Measurements from ENCODE around the gene BTC.
"Not testable (repeated sequence)": the region's sequence is repeated elsewhere in the genome, so short reads cannot be mapped to it uniquely, and the experiment has no call there.

Gene BTC

DNA sequence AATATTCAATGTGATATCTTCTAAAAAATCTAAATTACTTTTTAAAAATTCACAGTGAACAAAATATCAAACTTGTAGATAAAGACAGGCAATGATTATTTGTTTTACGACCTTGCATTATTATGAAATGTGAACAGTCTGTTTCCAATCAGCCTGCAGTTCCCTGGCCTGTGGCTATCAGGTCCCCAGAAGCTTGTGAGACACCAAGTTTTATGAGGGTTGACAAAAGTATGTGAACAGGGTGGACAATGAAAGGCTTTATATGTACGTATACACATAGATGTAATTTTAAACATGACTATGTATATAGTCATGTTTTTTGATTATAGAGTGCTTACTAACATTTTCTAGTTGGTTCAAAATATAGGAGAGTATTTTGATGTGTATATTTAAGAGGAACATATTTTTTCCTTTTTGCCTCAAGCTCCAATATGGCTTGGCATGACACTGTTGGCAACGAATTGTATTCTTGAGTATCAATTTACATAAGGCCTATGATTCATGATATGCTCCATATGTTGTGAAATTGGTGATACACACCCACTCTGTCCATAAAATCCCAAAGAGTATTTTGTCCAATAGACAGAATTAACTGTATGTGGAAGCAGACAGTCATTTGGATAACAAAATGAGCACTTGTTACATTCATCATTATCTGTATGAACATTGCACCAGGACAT lies 55.7 kb downstream of the BTC start:
- Mint-ChIP-seq H3K4me3 (no peak overlapping the region), H3K27ac (no peak overlapping the region), H3K36me3 (ENCODE audit: low read depth) (no peaks in the 10 kb centered on the region), H3K4me1 (ENCODE audit: low read depth) (no peaks in the 10 kb centered on the region), H3K27me3 (ENCODE audit: low read depth) (no peaks in the 10 kb centered on the region), H3K9me3 (no peaks in the 10 kb centered on the region)
- DNase-seq (ENCODE audit: low spot score): no peak

- DNase-seq (ENCODE audit: low spot score): no peak
- no peaks in the 10 kb centered on the region for H3K9me3 Mint-ChIP-seq
- H3K27me3 Mint-ChIP-seq (ENCODE audit: low read depth): no peaks in the 10 kb centered on the region
- H3K4me3 Mint-ChIP-seq: no peak overlapping the region
- no peak overlapping the region for H3K27ac Mint-ChIP-seq
- no peaks in the 10 kb centered on the region for H3K36me3 Mint-ChIP-seq (ENCODE audit: low read depth)
- H3K4me1 Mint-ChIP-seq (ENCODE audit: low read depth): no peaks in the 10 kb centered on the region
Measured at GRCh38 chr4:74734995-74735394, 59.3 kb downstream of the BTC start.

- Mint-ChIP-seq H3K36me3 (ENCODE audit: low read depth) (no peaks in the 10 kb centered on the region), H3K27me3 (ENCODE audit: low read depth) (peaks cover under 1% of the 10 kb centered on the region), H3K9me3 (no peaks in the 10 kb centered on the region), H3K4me3 (no peak overlapping the region), H3K4me1 (ENCODE audit: low read depth) (no peaks in the 10 kb centered on the region), H3K27ac (no peak overlapping the region)
- no peak for DNase-seq (ENCODE audit: low spot score)
Measured at GRCh38 chr4:74733756-74734155, 60.6 kb downstream of the BTC start.

GRCh38 chr4:74724979-74725378 lies 69.3 kb downstream of the BTC start:
- H3K36me3 Mint-ChIP-seq (ENCODE audit: low read depth): no peaks in the 10 kb centered on the region
- no peak overlapping the region for H3K27ac Mint-ChIP-seq
- H3K4me3 Mint-ChIP-seq: no peak overlapping the region
- no peak for DNase-seq (ENCODE audit: low spot score)
- peaks cover 5% of the 10 kb centered on the region for H3K27me3 Mint-ChIP-seq (ENCODE audit: low read depth)
- H3K9me3 Mint-ChIP-seq: peaks cover 7% of the 10 kb centered on the region
- H3K4me1 Mint-ChIP-seq (ENCODE audit: low read depth): no peaks in the 10 kb centered on the region

GRCh38 chr4:74716436-74716765 lies 77.9 kb downstream of the BTC start:
- Mint-ChIP-seq H3K4me1 (ENCODE audit: low read depth) (no peaks in the 10 kb centered on the region), H3K27me3 (ENCODE audit: low read depth) (no peaks in the 10 kb centered on the region), H3K4me3 (no peak overlapping the region), H3K9me3 (peaks cover 4% of the 10 kb centered on the region), H3K27ac (no peak overlapping the region), H3K36me3 (ENCODE audit: low read depth) (no peaks in the 10 kb centered on the region)
- DNase-seq (ENCODE audit: low spot score): no peak

GRCh38 chr4:74715706-74716435 lies 78.5 kb downstream of the BTC start:
- no peak overlapping the region for H3K27ac Mint-ChIP-seq
- H3K27me3 Mint-ChIP-seq (ENCODE audit: low read depth): no peaks in the 10 kb centered on the region
- DNase-seq (ENCODE audit: low spot score): no peak
- H3K4me3 Mint-ChIP-seq: no peak overlapping the region
- H3K9me3 Mint-ChIP-seq: peaks cover 4% of the 10 kb centered on the region
- no peaks in the 10 kb centered on the region for H3K4me1 Mint-ChIP-seq (ENCODE audit: low read depth)
- H3K36me3 Mint-ChIP-seq (ENCODE audit: low read depth): no peaks in the 10 kb centered on the region

- no peaks in the 10 kb centered on the region for H3K27me3 Mint-ChIP-seq (ENCODE audit: low read depth)
- H3K36me3 Mint-ChIP-seq (ENCODE audit: low read depth): no peaks in the 10 kb centered on the region
- H3K4me1 Mint-ChIP-seq (ENCODE audit: low read depth): no peaks in the 10 kb centered on the region
- H3K27ac Mint-ChIP-seq: no peak overlapping the region
- peaks cover 4% of the 10 kb centered on the region for H3K9me3 Mint-ChIP-seq
- no peak for DNase-seq (ENCODE audit: low spot score)
- H3K4me3 Mint-ChIP-seq: no peak overlapping the region
Measured at GRCh38 chr4:74714611-74715130, 79.7 kb downstream of the BTC start.

GRCh38 chr4:74708135-74708534 lies 86.2 kb downstream of the BTC start:
- not testable (repeated sequence) for H3K27ac Mint-ChIP-seq; H3K4me1 Mint-ChIP-seq (ENCODE audit: low read depth); DNase-seq (ENCODE audit: low spot score); H3K4me3 Mint-ChIP-seq; H3K9me3 Mint-ChIP-seq; H3K36me3 Mint-ChIP-seq (ENCODE audit: low read depth); H3K27me3 Mint-ChIP-seq (ENCODE audit: low read depth)

Measured in T-helper 2 cell treated with Interferon-gamma antibody and Interleukin-4, amounts not matched to agents 5 μg/mL and 100 μg/mL, for 36 hours (primary cell).